ENCODE results near the gene GCG. TPM values are rescaled to one million over a fixed set of nuclear protein-coding genes. Genes with fewer than 3 reads are reported as not detected.

GCG gene
- total RNA-seq, 2 experiments from 2014 or later = not detected

- Mint-ChIP-seq H3K9me3 (no peaks in the 10 kb centered on the region), H3K27ac (peak overlapping the region; percentile 5), H3K36me3 (peaks cover 3% of the 10 kb centered on the region), H3K27me3 (no peaks in the 10 kb centered on the region), H3K4me1 (peaks cover 18% of the 10 kb centered on the region), H3K4me3 (peak overlapping the region; percentile 3)
- POLR2A ChIA-PET = interaction anchor here (0.7 to 1.7 kb wide), 3 partner anchors 66 to 134 kb away, joined by 3 to 5 read pairs (median 3); no protein-coding TSS in a partner anchor
- ATAC-seq (ENCODE audit: low read depth) = no peak
- no peak for DNase-seq
Measured at GRCh38 chr2:162126111-162126519, 25.9 kb downstream of the GCG start.

- POLR2A ChIA-PET = interaction anchor here (0.6 to 1.7 kb wide), 3 partner anchors 50 to 533 kb away, joined by 3 to 5 read pairs (median 4); no protein-coding TSS in a partner anchor
- H3K27me3 Mint-ChIP-seq = no peaks in the 10 kb centered on the region
- no peaks in the 10 kb centered on the region for H3K9me3 Mint-ChIP-seq
- no peak overlapping the region for H3K4me3 Mint-ChIP-seq
- peak overlapping the region; percentile 9 for H3K27ac Mint-ChIP-seq
- DNase-seq = no peak
- peaks cover under 1% of the 10 kb centered on the region for H3K36me3 Mint-ChIP-seq
- ATAC-seq (ENCODE audit: low read depth) = no peak
- H3K4me1 Mint-ChIP-seq = peaks cover 18% of the 10 kb centered on the region
Measured at GRCh38 chr2:162125138-162125537, 26.9 kb downstream of the GCG start.

GRCh38 chr2:162123806-162124758 lies 28.0 kb downstream of the GCG start:
- Mint-ChIP-seq H3K4me3 (no peak overlapping the region), H3K27ac (no peak overlapping the region), H3K9me3 (no peaks in the 10 kb centered on the region), H3K36me3 (no peaks in the 10 kb centered on the region), H3K4me1 (peaks cover 18% of the 10 kb centered on the region), H3K27me3 (no peaks in the 10 kb centered on the region)
- POLR2A ChIA-PET = interaction anchor here (1.4 kb wide), 1 partner anchor 49 kb away, joined by 3 read pairs; no protein-coding TSS in a partner anchor
- DNase-seq (no peak), ATAC-seq (ENCODE audit: low read depth) (peak; percentile 68)

- Mint-ChIP-seq H3K4me3 (no peak overlapping the region), H3K36me3 (peaks cover 20% of the 10 kb centered on the region), H3K27ac (peak overlapping the region; percentile 40), H3K9me3 (peaks cover 6% of the 10 kb centered on the region), H3K27me3 (no peaks in the 10 kb centered on the region), H3K4me1 (peaks cover 13% of the 10 kb centered on the region)
- no peak for DNase-seq
- no peak for ATAC-seq (ENCODE audit: low read depth)
- POLR2A ChIA-PET = no interaction called here
Measured at GRCh38 chr2:162118166-162119031, 33.6 kb downstream of the GCG start.

- DNase-seq = no peak
- H3K4me3 Mint-ChIP-seq = no peak overlapping the region
- POLR2A ChIA-PET = no interaction called here
- H3K36me3 Mint-ChIP-seq = peaks cover 20% of the 10 kb centered on the region
- H3K9me3 Mint-ChIP-seq = peaks cover 11% of the 10 kb centered on the region
- ATAC-seq (ENCODE audit: low read depth) = no peak
- peaks cover 13% of the 10 kb centered on the region for H3K4me1 Mint-ChIP-seq
- no peak overlapping the region for H3K27ac Mint-ChIP-seq
- H3K27me3 Mint-ChIP-seq = no peaks in the 10 kb centered on the region
Measured at GRCh38 chr2:162116352-162116751, 35.7 kb downstream of the GCG start.

GRCh38 chr2:162115076-162115475 lies 37.0 kb downstream of the GCG start:
- Mint-ChIP-seq H3K27me3 (no peaks in the 10 kb centered on the region), H3K4me3 (no peak overlapping the region), H3K27ac (no peak overlapping the region), H3K4me1 (peaks cover 13% of the 10 kb centered on the region), H3K9me3 (peaks cover 11% of the 10 kb centered on the region), H3K36me3 (peaks cover 20% of the 10 kb centered on the region)
- POLR2A ChIA-PET = no interaction called here
- no peak for DNase-seq
- no peak for ATAC-seq (ENCODE audit: low read depth)

GRCh38 chr2:162114271-162114670 lies 37.8 kb downstream of the GCG start:
- Mint-ChIP-seq H3K9me3 (peaks cover 11% of the 10 kb centered on the region), H3K36me3 (peaks cover 20% of the 10 kb centered on the region), H3K27ac (no peak overlapping the region), H3K4me3 (no peak overlapping the region), H3K4me1 (peaks cover 13% of the 10 kb centered on the region), H3K27me3 (no peaks in the 10 kb centered on the region)
- DNase-seq = no peak
- POLR2A ChIA-PET = no interaction called here
- no peak for ATAC-seq (ENCODE audit: low read depth)

- no peak overlapping the region for H3K4me3 Mint-ChIP-seq
- H3K9me3 Mint-ChIP-seq = peaks cover 11% of the 10 kb centered on the region
- ATAC-seq (ENCODE audit: low read depth) (no peak), DNase-seq (no peak)
- H3K27me3 Mint-ChIP-seq = no peaks in the 10 kb centered on the region
- peaks cover 12% of the 10 kb centered on the region for H3K4me1 Mint-ChIP-seq
- H3K27ac Mint-ChIP-seq = no peak overlapping the region
- H3K36me3 Mint-ChIP-seq = peaks cover 22% of the 10 kb centered on the region
- POLR2A ChIA-PET = no interaction called here
Measured at GRCh38 chr2:162113776-162114168, 38.3 kb downstream of the GCG start.

GRCh38 chr2:162113088-162113775 lies 38.8 kb downstream of the GCG start:
- DNase-seq = no peak
- H3K36me3 Mint-ChIP-seq = peaks cover 22% of the 10 kb centered on the region
- ATAC-seq (ENCODE audit: low read depth) = no peak
- H3K4me1 Mint-ChIP-seq = peaks cover 10% of the 10 kb centered on the region
- peaks cover 11% of the 10 kb centered on the region for H3K9me3 Mint-ChIP-seq
- H3K27ac Mint-ChIP-seq = no peak overlapping the region
- no peak overlapping the region for H3K4me3 Mint-ChIP-seq
- POLR2A ChIA-PET = no interaction called here
- no peaks in the 10 kb centered on the region for H3K27me3 Mint-ChIP-seq

GRCh38 chr2:162111958-162112850 lies 39.8 kb downstream of the GCG start:
- ATAC-seq (ENCODE audit: low read depth) = no peak
- peaks cover 11% of the 10 kb centered on the region for H3K9me3 Mint-ChIP-seq
- H3K27me3 Mint-ChIP-seq = no peaks in the 10 kb centered on the region
- H3K27ac Mint-ChIP-seq = no peak overlapping the region
- POLR2A ChIA-PET = no interaction called here
- H3K4me1 Mint-ChIP-seq = peaks cover 17% of the 10 kb centered on the region
- H3K4me3 Mint-ChIP-seq = no peak overlapping the region
- DNase-seq = no peak
- H3K36me3 Mint-ChIP-seq = peaks cover 24% of the 10 kb centered on the region

GRCh38 chr2:162107361-162107901 lies 44.6 kb downstream of the GCG start:
- Mint-ChIP-seq H3K27me3 (peaks cover 4% of the 10 kb centered on the region), H3K36me3 (peaks cover 4% of the 10 kb centered on the region), H3K4me1 (peaks cover 9% of the 10 kb centered on the region), H3K9me3 (peaks cover 2% of the 10 kb centered on the region), H3K27ac (no peak overlapping the region), H3K4me3 (no peak overlapping the region)
- DNase-seq (no peak), ATAC-seq (ENCODE audit: low read depth) (no peak)
- POLR2A ChIA-PET = no interaction called here

GRCh38 chr2:162106746-162107145 lies 45.3 kb downstream of the GCG start:
- ATAC-seq (ENCODE audit: low read depth) = no peak
- H3K4me1 Mint-ChIP-seq = peaks cover 9% of the 10 kb centered on the region
- no peak overlapping the region for H3K27ac Mint-ChIP-seq
- peaks cover 4% of the 10 kb centered on the region for H3K36me3 Mint-ChIP-seq
- no peak overlapping the region for H3K4me3 Mint-ChIP-seq
- H3K27me3 Mint-ChIP-seq = peaks cover 4% of the 10 kb centered on the region
- POLR2A ChIA-PET = interaction anchor here (0.6 kb wide), 1 partner anchor 896 kb away, joined by 3 read pairs; no protein-coding TSS in a partner anchor
- peaks cover 2% of the 10 kb centered on the region for H3K9me3 Mint-ChIP-seq
- DNase-seq = no peak
